SK-N-SH treated with all-trans-retinoic acid at 6 μM for 48 hours (cell line): ENCODE measurements around the gene GNS.
A peak's percentile ranks its signal among the peaks of the same experiment; 100 is the strongest.

Experiments used
- ATAC-seq: fragments of 200-7000 bp; cut with Tn5 transposase; 3 replicates; pipeline ENCODE4 v1.9.1; 2020; ENCODE audit warnings: mild to moderate bottlenecking, moderate library complexity
- ARNTL ChIP-seq: fragments of 450-650 bp; formaldehyde crosslinking; IDR thresholded peaks from 2 replicates; pipeline ENCODE4 v1.5.0; 2020; ENCODE audit warnings: low read depth, mild to moderate bottlenecking, moderate library complexity, borderline replicate concordance
- BACH2 ChIP-seq: fragments of 250-450 bp; sonication (Bioruptor Pico); IDR thresholded peaks from 2 replicates; pipeline ENCODE4 v1.9.0; 2021; ENCODE audit warnings: mild to moderate bottlenecking, borderline replicate concordance
- CSDC2 ChIP-seq: fragments of 250-450 bp; sonication (Bioruptor Pico); IDR thresholded peaks from 2 replicates; pipeline ENCODE4 v1.5.0; 2020; ENCODE audit warnings: mild to moderate bottlenecking, moderate library complexity
- CSRNP3 ChIP-seq: fragments of 250-450 bp; sonication (Bioruptor Pico); IDR thresholded peaks from 2 replicates; pipeline ENCODE4 v1.5.1; 2021; ENCODE audit warnings: mild to moderate bottlenecking, moderate library complexity
- ESRRG ChIP-seq: fragments of 250-450 bp; sonication (Bioruptor Pico); IDR thresholded peaks from 2 replicates; pipeline ENCODE4 v1.6.1; 2021; ENCODE audit warnings: mild to moderate bottlenecking
- GLIS3 ChIP-seq: fragments of 250-450 bp; sonication (Bioruptor Pico); IDR thresholded peaks from 2 replicates; pipeline ENCODE4 v1.5.0; 2020; ENCODE audit warnings: mild to moderate bottlenecking, moderate library complexity
- ISL1 ChIP-seq: fragments of 250-450 bp; sonication (Bioruptor Pico); IDR thresholded peaks from 2 replicates; pipeline ENCODE4 v2.1.2; 2022; ENCODE audit warnings: mild to moderate bottlenecking, moderate library complexity
- OSR1 ChIP-seq: fragments of 250-450 bp; sonication (Bioruptor Pico); IDR thresholded peaks from 2 replicates; pipeline ENCODE4 v1.8.0; 2022; ENCODE audit warnings: moderate library complexity, mild to moderate bottlenecking, inconsistent platforms
- PATZ1 ChIP-seq: fragments of 250-450 bp; sonication (Bioruptor Pico); IDR thresholded peaks from 2 replicates; pipeline ENCODE4 v1.8.0; 2020; ENCODE audit warnings: mild to moderate bottlenecking, moderate library complexity, borderline replicate concordance
- POU6F1 ChIP-seq: fragments of 250-450 bp; sonication (Bioruptor Pico); IDR thresholded peaks from 2 replicates; pipeline ENCODE4 v1.8.0; 2021; ENCODE audit warnings: low read depth, mild to moderate bottlenecking, moderate library complexity, borderline replicate concordance
- PPARA ChIP-seq: fragments of 250-450 bp; sonication (Bioruptor Pico); IDR thresholded peaks from 2 replicates; pipeline ENCODE4 v1.5.0; 2020; ENCODE audit warnings: mild to moderate bottlenecking, borderline replicate concordance
- RARB ChIP-seq: fragments of 250-450 bp; sonication (Bioruptor Pico); IDR thresholded peaks from 2 replicates; pipeline ENCODE4 v1.8.0; 2021; ENCODE audit warnings: mild to moderate bottlenecking, moderate library complexity
- SNAI2 ChIP-seq: fragments of 250-450 bp; sonication (Bioruptor Pico); IDR thresholded peaks from 2 replicates; pipeline ENCODE4 v1.5.0; 2020; ENCODE audit warnings: mild to moderate bottlenecking, moderate library complexity
- TCF4 ChIP-seq: fragments of 250-450 bp; sonication (Bioruptor Pico); IDR thresholded peaks from 2 replicates; pipeline ENCODE4 v1.8.0; 2021; ENCODE audit warnings: mild to moderate bottlenecking, moderate library complexity, borderline replicate concordance
- TOX ChIP-seq: fragments of 250-450 bp; sonication (Bioruptor Pico); IDR thresholded peaks from 2 replicates; pipeline ENCODE4 v1.8.0; 2021; ENCODE audit warnings: mild to moderate bottlenecking, moderate library complexity, borderline replicate concordance
- TSHZ2 ChIP-seq: fragments of 250-450 bp; sonication (Bioruptor Pico); IDR thresholded peaks from 2 replicates; pipeline ENCODE4 v1.5.0; 2020; ENCODE audit warnings: mild to moderate bottlenecking, moderate library complexity
- ZFP3 ChIP-seq: fragments of 250-450 bp; sonication (Bioruptor Pico); IDR thresholded peaks from 2 replicates; pipeline ENCODE4 v1.5.0; 2020; ENCODE audit warnings: mild to moderate bottlenecking, moderate library complexity
- ZNF565 ChIP-seq: fragments of 450-650 bp; formaldehyde crosslinking; conservative IDR thresholded peaks from 2 replicates; pipeline ENCODE4 v1.5.0; 2020; ENCODE audit warnings: low read depth, mild to moderate bottlenecking, moderate library complexity
- ZNF8 ChIP-seq: fragments of 450-650 bp; formaldehyde crosslinking; IDR thresholded peaks from 2 replicates; pipeline ENCODE4 v1.5.0; 2020; ENCODE audit warnings: mild to moderate bottlenecking, moderate library complexity
- TF ChIP-seq, protein P1 (sequence below): fragments of 250-450 bp; sonication (Bioruptor Pico); IDR thresholded peaks from 2 replicates; pipeline ENCODE4 v1.5.1; 2020; ENCODE audit warnings: low read depth, mild to moderate bottlenecking, moderate library complexity

Gene GNS

GRCh38 chr12:64806593-64807460 is 47.6 kb upstream of the GNS start:
- no peak for ATAC-seq

DNA sequence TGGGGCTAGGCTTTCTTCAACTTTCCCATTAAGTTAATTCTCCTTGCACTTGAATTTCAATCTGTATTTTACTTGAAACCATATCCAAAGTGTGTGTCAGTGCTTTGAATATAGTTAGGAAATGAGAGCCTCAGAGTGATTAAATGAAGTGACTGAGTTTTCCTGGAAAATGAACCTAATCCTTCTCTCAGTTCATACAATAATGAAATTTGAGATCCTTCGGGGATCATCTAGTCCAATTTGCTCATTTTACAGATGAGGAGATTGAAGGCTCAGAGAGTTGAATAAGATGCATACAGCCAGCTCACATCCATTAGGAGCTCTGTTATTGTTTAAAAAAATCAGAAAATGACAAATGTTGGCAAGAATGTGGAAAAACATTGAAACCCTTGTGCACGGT is 47.0 kb upstream of the GNS start:
- ATAC-seq: no peak
- TF ChIP-seq OSR1 (CRISPR knock-in tag) (no peak), TCF4 (CRISPR knock-in tag) (no peak), CSRNP3 (CRISPR knock-in tag) (no peak), PPARA (CRISPR knock-in tag) (no peak), ZNF565 (no peak)
- TF ChIP-seq, all 23 proteins: peak for 0

More at GRCh38 chr12:64806593-64807460, 47.6 kb upstream of the GNS start:
- no peak for TF ChIP-seq CSDC2
- no peak for TF ChIP-seq POU6F1
- TF ChIP-seq SNAI2 (CRISPR knock-in tag): no peak
- TF ChIP-seq TSHZ2 (CRISPR knock-in tag): no peak
- TF ChIP-seq OSR1 (CRISPR knock-in tag): no peak
- no peak for TF ChIP-seq BACH2 (CRISPR knock-in tag)
- TF ChIP-seq, all 23 proteins: peak for 0

- peak; percentile 95 for ATAC-seq
Measured at GRCh38 chr12:64802180-64802775, 43.1 kb upstream of the GNS start.

- peak; percentile 87 for ATAC-seq
- TF ChIP-seq ESRRG (CRISPR knock-in tag) (no peak), ARNTL (CRISPR knock-in tag) (no peak), TOX (no peak), GLIS3 (no peak), BACH2 (CRISPR knock-in tag) (no peak), RARB (CRISPR knock-in tag) (no peak), ZNF8 (CRISPR knock-in tag) (no peak), TSHZ2 (CRISPR knock-in tag) (no peak), PATZ1 (CRISPR knock-in tag) (no peak), POU6F1 (no peak), TCF4 (CRISPR knock-in tag) (no peak), ZNF565 (no peak), OSR1 (CRISPR knock-in tag) (no peak), ZFP3 (CRISPR knock-in tag) (no peak), ISL1 (CRISPR knock-in tag) (no peak), PPARA (CRISPR knock-in tag) (no peak)
- TF ChIP-seq, protein P1, sequence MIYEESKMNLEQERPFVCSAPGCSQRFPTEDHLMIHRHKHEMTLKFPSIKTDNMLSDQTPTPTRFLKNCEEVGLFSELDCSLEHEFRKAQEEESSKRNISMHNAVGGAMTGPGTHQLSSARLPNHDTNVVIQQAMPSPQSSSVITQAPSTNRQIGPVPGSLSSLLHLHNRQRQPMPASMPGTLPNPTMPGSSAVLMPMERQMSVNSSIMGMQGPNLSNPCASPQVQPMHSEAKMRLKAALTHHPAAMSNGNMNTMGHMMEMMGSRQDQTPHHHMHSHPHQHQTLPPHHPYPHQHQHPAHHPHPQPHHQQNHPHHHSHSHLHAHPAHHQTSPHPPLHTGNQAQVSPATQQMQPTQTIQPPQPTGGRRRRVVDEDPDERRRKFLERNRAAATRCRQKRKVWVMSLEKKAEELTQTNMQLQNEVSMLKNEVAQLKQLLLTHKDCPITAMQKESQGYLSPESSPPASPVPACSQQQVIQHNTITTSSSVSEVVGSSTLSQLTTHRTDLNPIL (CRISPR knock-in tag): no peak
Measured at GRCh38 chr12:64801381-64801780, 42.2 kb upstream of the GNS start.
